Measurements from ENCODE around the gene KCNMA1. TPM values are rescaled to one million over a fixed set of nuclear protein-coding genes. Genes with fewer than 3 reads are reported as not detected.

The KCNMA1 gene
- total and polyA plus RNA-seq, 8 donors = 2.8 to 21.1 (median 4.3) TPM

DNA sequence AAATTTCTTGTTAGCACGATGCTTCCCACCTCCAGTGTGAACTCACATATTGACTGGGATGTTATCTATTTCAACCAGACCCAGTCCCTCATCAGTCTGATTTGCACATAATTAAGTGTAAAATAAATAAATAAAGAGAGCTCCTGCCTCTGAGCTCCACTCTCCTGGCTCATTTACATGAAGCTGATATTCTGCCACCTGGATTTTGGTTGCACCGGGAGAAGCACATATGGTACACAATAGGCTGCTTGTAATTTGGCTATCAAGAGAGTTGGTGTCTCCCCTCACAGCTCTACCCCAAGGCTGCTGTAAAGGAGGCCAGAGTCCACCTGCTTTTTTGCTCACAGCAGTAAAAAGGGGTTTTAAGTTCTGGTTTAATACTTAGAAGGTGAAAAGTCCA lies 610.5 kb downstream of the KCNMA1 start:
- no peaks in the 10 kb centered on the region for H3K9me3 ChIP-seq
- no peaks in the 10 kb centered on the region for H3K27me3 ChIP-seq
- H3K36me3 ChIP-seq = no peaks in the 10 kb centered on the region
- ATAC-seq = no peak
- H3K27ac ChIP-seq = no peak overlapping the region
- TF ChIP-seq, protein P1, sequence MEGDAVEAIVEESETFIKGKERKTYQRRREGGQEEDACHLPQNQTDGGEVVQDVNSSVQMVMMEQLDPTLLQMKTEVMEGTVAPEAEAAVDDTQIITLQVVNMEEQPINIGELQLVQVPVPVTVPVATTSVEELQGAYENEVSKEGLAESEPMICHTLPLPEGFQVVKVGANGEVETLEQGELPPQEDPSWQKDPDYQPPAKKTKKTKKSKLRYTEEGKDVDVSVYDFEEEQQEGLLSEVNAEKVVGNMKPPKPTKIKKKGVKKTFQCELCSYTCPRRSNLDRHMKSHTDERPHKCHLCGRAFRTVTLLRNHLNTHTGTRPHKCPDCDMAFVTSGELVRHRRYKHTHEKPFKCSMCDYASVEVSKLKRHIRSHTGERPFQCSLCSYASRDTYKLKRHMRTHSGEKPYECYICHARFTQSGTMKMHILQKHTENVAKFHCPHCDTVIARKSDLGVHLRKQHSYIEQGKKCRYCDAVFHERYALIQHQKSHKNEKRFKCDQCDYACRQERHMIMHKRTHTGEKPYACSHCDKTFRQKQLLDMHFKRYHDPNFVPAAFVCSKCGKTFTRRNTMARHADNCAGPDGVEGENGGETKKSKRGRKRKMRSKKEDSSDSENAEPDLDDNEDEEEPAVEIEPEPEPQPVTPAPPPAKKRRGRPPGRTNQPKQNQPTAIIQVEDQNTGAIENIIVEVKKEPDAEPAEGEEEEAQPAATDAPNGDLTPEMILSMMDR (IDR thresholded peaks at IDR 0.05) = no peak
- DNase-seq = no peak
- peaks cover 0 to 15% of the 10 kb centered on the region in 2 donors for H3K4me1 ChIP-seq
- intact Hi-C loops (cut with DNase I) = no loop called here
- H3K4me3 ChIP-seq = no peak overlapping the region

DNA sequence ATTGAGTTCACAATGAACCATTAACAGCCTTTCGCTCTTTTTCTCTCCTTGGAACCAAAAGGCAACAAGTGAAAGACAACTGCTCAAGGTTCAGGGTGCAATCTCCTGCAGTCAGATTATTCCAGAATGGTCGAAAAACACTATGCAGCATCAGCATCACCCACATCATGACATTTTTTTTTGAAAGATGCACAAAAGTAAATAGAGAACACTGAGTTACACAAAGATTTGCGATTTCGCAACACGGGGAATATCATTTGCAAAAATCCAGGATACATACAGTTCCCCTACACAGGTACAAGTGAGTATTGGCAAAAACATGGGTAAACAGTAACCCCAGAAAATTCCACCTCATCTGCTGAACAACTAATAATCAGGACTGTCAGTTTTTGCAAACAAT lies 611.5 kb downstream of the KCNMA1 start:
- Histone ChIP-seq H3K27me3 (no peaks in the 10 kb centered on the region), H3K4me1 (peaks cover 0 to 5% of the 10 kb centered on the region in 2 donors), H3K4me3 (no peak overlapping the region), H3K9me3 (no peaks in the 10 kb centered on the region), H3K27ac (no peak overlapping the region), H3K36me3 (no peaks in the 10 kb centered on the region)
- intact Hi-C loops (cut with DNase I) = no loop called here
- no peak for DNase-seq
- TF ChIP-seq, protein P1 (IDR thresholded peaks at IDR 0.05) = no peak
- no peak for ATAC-seq

DNA sequence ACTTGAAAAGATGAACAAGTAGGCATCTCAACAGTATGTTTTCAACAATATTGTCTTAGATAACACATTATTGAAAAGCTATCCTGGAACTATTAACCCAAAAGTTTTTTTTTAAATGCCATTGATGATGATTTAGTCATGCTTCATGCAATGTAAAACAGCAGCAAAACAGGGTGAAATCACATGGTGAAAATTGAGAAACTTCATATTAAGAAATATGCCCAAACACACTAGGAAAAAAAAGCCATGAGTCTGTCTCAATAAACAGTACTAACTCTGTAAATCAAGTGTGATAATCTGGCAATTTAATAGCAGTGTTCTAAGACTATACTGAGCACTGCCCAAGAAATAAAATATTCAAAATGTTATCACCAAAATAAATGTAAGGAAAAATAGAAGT lies 613.1 kb downstream of the KCNMA1 start:
- DNase-seq (peak in 1 of 4 donors; percentile 20), ATAC-seq (no peak)
- intact Hi-C loops (cut with DNase I) = no loop called here
- Histone ChIP-seq H3K27ac (no peak overlapping the region), H3K9me3 (no peaks in the 10 kb centered on the region), H3K27me3 (no peaks in the 10 kb centered on the region), H3K4me3 (no peak overlapping the region), H3K36me3 (no peaks in the 10 kb centered on the region), H3K4me1 (no peaks in the 10 kb centered on the region)
- TF ChIP-seq, protein P1 (IDR thresholded peaks at IDR 0.05) = no peak

DNA sequence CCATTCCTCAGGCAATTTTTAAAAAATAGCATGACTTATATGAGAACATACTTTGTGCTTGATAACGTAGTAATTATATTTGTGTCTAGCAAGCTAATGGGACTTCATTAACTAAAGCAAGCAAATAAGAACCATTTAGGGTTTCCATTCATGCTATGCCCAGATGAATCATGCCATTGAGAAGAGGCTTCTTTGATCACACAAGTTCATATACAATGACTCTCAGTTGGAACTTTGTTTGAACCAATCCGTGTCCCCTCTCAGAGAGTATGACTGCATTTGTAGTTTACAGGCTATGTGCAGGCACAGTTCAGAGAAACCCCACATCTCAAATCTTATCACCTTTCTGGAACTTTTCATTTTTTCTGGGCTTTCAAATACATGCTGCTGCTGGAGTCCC lies 614.2 kb downstream of the KCNMA1 start:
- Histone ChIP-seq H3K27me3 (no peaks in the 10 kb centered on the region), H3K4me1 (no peaks in the 10 kb centered on the region), H3K4me3 (no peak overlapping the region), H3K27ac (no peak overlapping the region), H3K36me3 (no peaks in the 10 kb centered on the region), H3K9me3 (no peaks in the 10 kb centered on the region)
- ATAC-seq (no peak), DNase-seq (no peak)
- TF ChIP-seq, protein P1 (IDR thresholded peaks at IDR 0.05) = no peak
- intact Hi-C loops (cut with DNase I) = no loop called here

DNA sequence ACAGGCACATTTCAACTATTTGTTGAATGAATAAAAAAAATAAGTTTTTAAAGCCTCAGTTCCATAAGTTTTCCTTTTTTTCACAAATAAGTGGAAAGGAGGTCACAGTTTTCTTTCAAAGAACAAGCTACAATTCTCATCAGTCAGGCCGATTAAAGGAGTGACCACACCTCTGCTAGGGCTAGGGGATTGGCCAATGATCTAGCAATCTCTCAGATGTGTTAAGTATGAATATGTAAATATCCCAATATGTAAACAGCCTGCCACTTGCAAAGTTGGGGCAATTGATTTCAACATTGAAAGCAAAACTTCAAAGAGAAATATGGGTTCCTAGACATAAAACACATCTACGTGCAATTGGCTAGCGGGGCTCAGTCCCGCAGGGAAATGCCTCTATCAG lies 614.9 kb downstream of the KCNMA1 start:
- TF ChIP-seq, protein P1 (IDR thresholded peaks at IDR 0.05) = no peak
- Histone ChIP-seq H3K27me3 (no peaks in the 10 kb centered on the region), H3K27ac (no peak overlapping the region), H3K4me3 (no peak overlapping the region), H3K9me3 (no peaks in the 10 kb centered on the region), H3K36me3 (no peaks in the 10 kb centered on the region), H3K4me1 (no peaks in the 10 kb centered on the region)
- intact Hi-C loops (cut with DNase I) = no loop called here
- DNase-seq = no peak
- no peak for ATAC-seq

All from left lung (tissue), 10 donors.